Keratinocyte (primary cell): ENCODE data around the gene ZNF747. TPM values are rescaled to one million over a fixed set of nuclear protein-coding genes. Genes with fewer than 3 reads are reported as not detected.
A peak's percentile ranks its signal among the peaks of the same experiment; 100 is the strongest.

Source experiments
- DNase-seq: peaks from one replicate; pipeline ENCODE4 v3.0.0-alpha.2; 2011; ENCODE audit warnings: low read depth, missing footprints, low spot score
- FAIRE-seq: peaks from 2 replicates; lab custom pipeline; 2011; peaks lifted over from hg19 to GRCh38; lab: Jason Lieb, UNC
- H2AFZ ChIP-seq: 2 replicates; pipeline ENCODE4 v1.6.0; 2012; ENCODE audit warnings: low read length, control low read depth, inconsistent platforms; ENCODE audit not compliant: control insufficient read depth
- H3K27ac ChIP-seq: 2 replicates; pipeline ENCODE4 v1.5.1; 2011; ENCODE audit warnings: low read length; ENCODE audit not compliant: control insufficient read depth, insufficient read depth
- H3K27me3 ChIP-seq: 3 replicates; pipeline ENCODE4 v1.6.0; 2011; ENCODE audit warnings: low read length; ENCODE audit not compliant: control insufficient read depth, insufficient read depth; ENCODE audit errors: extremely low read depth
- H3K36me3 ChIP-seq, 2 experiments: 2 replicates in 1 of 2; 3 replicates in 1 of 2; pipeline ENCODE4 v1.5.1; 2011; ENCODE audit warnings: low read length in 2 of 2, mild to moderate bottlenecking in 1 of 2; ENCODE audit not compliant: control insufficient read depth in 2 of 2, insufficient read depth in 2 of 2; ENCODE audit errors: extremely low read depth in 1 of 2
- H3K4me1 ChIP-seq: 3 replicates; pipeline ENCODE4 v1.5.1; 2011; ENCODE audit warnings: low read length; ENCODE audit not compliant: control insufficient read depth, insufficient read depth; ENCODE audit errors: extremely low read depth
- H3K4me2 ChIP-seq: 3 replicates; pipeline ENCODE4 v1.6.0; 2011; ENCODE audit warnings: low read depth, low read length; ENCODE audit not compliant: control insufficient read depth, insufficient read depth; ENCODE audit errors: extremely low read depth
- H3K4me3 ChIP-seq, 3 experiments: fragments of 200-600 bp in 1 of 3; sonication (generic) in 1 of 3; 2 replicates in 2 of 3; 3 replicates in 1 of 3; pipeline ENCODE4 v1.5.1; 2011 to 2016; ENCODE audit warnings: low read length in 3 of 3, mild to moderate bottlenecking in 3 of 3, control low read depth in 2 of 3, inconsistent platforms in 1 of 3, low read depth in 1 of 3, mixed read lengths in 1 of 3, mixed run types in 1 of 3, moderate library complexity in 1 of 3; ENCODE audit not compliant: control insufficient read depth in 2 of 3, insufficient read depth in 2 of 3; ENCODE audit errors: extremely low read depth in 1 of 3
- H3K79me2 ChIP-seq: 2 replicates; pipeline ENCODE4 v1.6.0; 2012; ENCODE audit warnings: low read length; ENCODE audit not compliant: control insufficient read depth, insufficient read depth
- H3K9ac ChIP-seq: 3 replicates; pipeline ENCODE4 v1.6.0; 2011; ENCODE audit warnings: low read length; ENCODE audit not compliant: control insufficient read depth, insufficient read depth; ENCODE audit errors: extremely low read depth
- H3K9me1 ChIP-seq: 3 replicates; pipeline ENCODE4 v1.6.0; 2011; ENCODE audit warnings: low read length; ENCODE audit not compliant: control insufficient read depth, insufficient read depth; ENCODE audit errors: extremely low read depth
- H3K9me3 ChIP-seq: 2 replicates; pipeline ENCODE4 v1.5.1; 2012; ENCODE audit warnings: low read depth, low read length; ENCODE audit not compliant: control insufficient read depth
- H4K20me1 ChIP-seq: 3 replicates; pipeline ENCODE4 v1.6.0; 2011; ENCODE audit warnings: low read length; ENCODE audit not compliant: control insufficient read depth, insufficient read depth; ENCODE audit errors: extremely low read depth
- EZH2 ChIP-seq: IDR thresholded peaks from one replicate; pipeline ENCODE4 v1.6.1; 2012; ENCODE audit warnings: inconsistent platforms, mild to moderate bottlenecking, low read length, moderate library complexity
- dilution Hi-C: fragments of 300-500 bp; cut with MboI; formaldehyde crosslinking; loops from one replicate; pipeline ENCODE4 v1.7.0; 2020; ENCODE audit warnings: low sequenced_read_pairs; ENCODE audit not compliant: extremely low pct_ligation_motif_present
- polyA plus RNA-seq, 5 experiments: library from polyadenylated mRNA; depleted of rRNA in 3 of 5; stranded (reverse) in 3 of 5; stranded (forward) in 1 of 5; unstranded in 1 of 5; fragments of >200 nt; gene quantifications; 1 replicate in 1 of 5; 2 replicates in 3 of 5; 3 replicates in 1 of 5; pipeline versions ENCODE4 v1.2.1 to v1.2.3, GENCODE V29; 2011 to 2012; ENCODE audit warnings: missing spikeins in 2 of 5, low read depth in 1 of 5, low replicate concordance in 1 of 5
- TF ChIP-seq, protein P1 (sequence below), 3 experiments: IDR thresholded peaks in 1 of 3; conservative IDR thresholded peaks in 1 of 3; optimal IDR thresholded peaks in 1 of 3; 2 replicates in 2 of 3; 3 replicates in 1 of 3; pipeline versions ENCODE3 to v1.5.1; 2011; ENCODE audit warnings: low read length in 3 of 3, mild to moderate bottlenecking in 3 of 3, moderate library complexity in 2 of 3, control low read depth in 1 of 3, inconsistent platforms in 1 of 3; ENCODE audit not compliant: insufficient read depth in 2 of 3; ENCODE audit errors: extremely low read depth in 1 of 3

ZNF747 gene
- polyA plus RNA-seq, 1 donor (not counting 4 experiments of a cell fraction or from before 2014, with no cell fraction given), result 2.7 TPM

DNA sequence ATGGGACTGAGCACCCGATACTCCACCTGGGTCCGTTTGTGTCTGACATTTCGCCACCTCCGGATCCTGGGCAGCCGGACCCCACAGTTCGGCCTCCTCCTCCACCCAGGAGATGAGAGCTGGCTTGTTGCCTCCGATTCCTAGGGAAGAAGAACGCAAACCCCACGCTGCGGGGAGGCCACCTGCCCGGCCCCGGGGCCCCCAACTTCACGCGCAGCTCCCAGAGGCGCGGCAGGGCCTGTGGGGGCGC, 23.0 kb upstream of the ZNF747 start:
- TF ChIP-seq, protein P1, sequence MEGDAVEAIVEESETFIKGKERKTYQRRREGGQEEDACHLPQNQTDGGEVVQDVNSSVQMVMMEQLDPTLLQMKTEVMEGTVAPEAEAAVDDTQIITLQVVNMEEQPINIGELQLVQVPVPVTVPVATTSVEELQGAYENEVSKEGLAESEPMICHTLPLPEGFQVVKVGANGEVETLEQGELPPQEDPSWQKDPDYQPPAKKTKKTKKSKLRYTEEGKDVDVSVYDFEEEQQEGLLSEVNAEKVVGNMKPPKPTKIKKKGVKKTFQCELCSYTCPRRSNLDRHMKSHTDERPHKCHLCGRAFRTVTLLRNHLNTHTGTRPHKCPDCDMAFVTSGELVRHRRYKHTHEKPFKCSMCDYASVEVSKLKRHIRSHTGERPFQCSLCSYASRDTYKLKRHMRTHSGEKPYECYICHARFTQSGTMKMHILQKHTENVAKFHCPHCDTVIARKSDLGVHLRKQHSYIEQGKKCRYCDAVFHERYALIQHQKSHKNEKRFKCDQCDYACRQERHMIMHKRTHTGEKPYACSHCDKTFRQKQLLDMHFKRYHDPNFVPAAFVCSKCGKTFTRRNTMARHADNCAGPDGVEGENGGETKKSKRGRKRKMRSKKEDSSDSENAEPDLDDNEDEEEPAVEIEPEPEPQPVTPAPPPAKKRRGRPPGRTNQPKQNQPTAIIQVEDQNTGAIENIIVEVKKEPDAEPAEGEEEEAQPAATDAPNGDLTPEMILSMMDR (optimal IDR thresholded peaks at IDR 0.05 in 1 of 3, IDR thresholded peaks at IDR 0.05 in 1 of 3, conservative IDR thresholded peaks at IDR 0.05 in 1 of 3; ENCODE audit: extremely low read depth in 1 of 3, insufficient read depth in 2 of 3, low read length in 3 of 3), result no peak
- TF ChIP-seq EZH2, result no peak
- Histone ChIP-seq H3K9ac (peak overlapping the region; percentile 91), H2AFZ (peak overlapping the region; percentile 81), H3K4me2 (peak overlapping the region; percentile 85), H3K4me3 (peak overlapping the region; percentile 70 to 86 (median 83)), H3K36me3 (peaks cover 0 to 8% of the 10 kb centered on the region in 2 experiments), H3K27ac (peak overlapping the region; percentile 84), H3K9me1 (no peaks in the 10 kb centered on the region), H3K27me3 (no peaks in the 10 kb centered on the region), H3K9me3 (no peaks in the 10 kb centered on the region), H4K20me1 (no peaks in the 10 kb centered on the region), H3K79me2 (peaks cover 18% of the 10 kb centered on the region), H3K4me1 (peaks cover 11% of the 10 kb centered on the region)
- DNase-seq, result no peak
- dilution Hi-C loops, result no loop called here
- FAIRE-seq, result no peak

DNA sequence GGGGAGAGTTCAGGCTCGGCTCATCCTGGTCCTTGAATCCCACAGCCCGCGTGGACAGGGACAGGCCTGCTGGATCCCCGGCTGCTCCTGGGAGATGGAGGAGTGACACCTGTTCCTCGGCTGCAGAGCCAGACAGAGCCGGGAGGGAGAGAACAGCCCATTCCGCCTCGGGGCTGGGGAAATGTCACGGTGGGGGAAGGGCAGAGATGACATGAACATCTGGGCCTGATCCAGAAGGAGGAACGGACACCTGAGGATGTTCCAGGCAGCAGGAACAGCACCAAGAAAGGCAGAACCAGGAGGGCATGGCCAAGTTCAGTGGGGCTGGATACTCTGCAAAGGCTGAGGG, 21.4 kb upstream of the ZNF747 start:
- no peak overlapping the region for H3K4me3 ChIP-seq
- peaks cover 7% of the 10 kb centered on the region for H3K4me1 ChIP-seq
- H3K36me3 ChIP-seq, result peaks cover 0 to 8% of the 10 kb centered on the region in 2 experiments
- H3K27ac ChIP-seq, result no peak overlapping the region
- no peaks in the 10 kb centered on the region for H3K9me3 ChIP-seq
- no peak overlapping the region for H2AFZ ChIP-seq
- no peaks in the 10 kb centered on the region for H4K20me1 ChIP-seq
- no peaks in the 10 kb centered on the region for H3K9me1 ChIP-seq
- no peak overlapping the region for H3K4me2 ChIP-seq
- FAIRE-seq, result no peak
- H3K27me3 ChIP-seq, result no peaks in the 10 kb centered on the region
- no peak overlapping the region for H3K9ac ChIP-seq
- TF ChIP-seq EZH2, result no peak
- TF ChIP-seq, protein P1 (optimal IDR thresholded peaks at IDR 0.05 in 1 of 3, IDR thresholded peaks at IDR 0.05 in 1 of 3, conservative IDR thresholded peaks at IDR 0.05 in 1 of 3; ENCODE audit: extremely low read depth in 1 of 3, insufficient read depth in 2 of 3, low read length in 3 of 3), result no peak
- dilution Hi-C loops, result no loop called here
- peaks cover 18% of the 10 kb centered on the region for H3K79me2 ChIP-seq
- DNase-seq, result no peak
